Lower leg skin (tissue), 3 donors: Measurements from ENCODE around the gene SENP2.
A peak's percentile ranks its signal among the peaks of the same experiment; 100 is the strongest.

Source experiments
- CTCF ChIP-seq, 3 donors: fragments of 450-650 bp; IDR thresholded peaks; one replicate each; pipeline ENCODE4 v1.5.1; 2016; ENCODE audit warnings: antibody characterized with exemption in 3 of 3, mild to moderate bottlenecking in 3 of 3, moderate library complexity in 2 of 3
- POLR2A ChIP-seq, 2 donors: fragments of 450-650 bp; IDR thresholded peaks; one replicate each; pipeline ENCODE4 v1.6.1; 2016 to 2017; ENCODE audit warnings: antibody characterized with exemption in 2 of 2, mild to moderate bottlenecking in 1 of 2, moderate library complexity in 1 of 2

GRCh38 chr3:185585859-185586685, at the start of gene SENP2:
- TF ChIP-seq CTCF (IDR thresholded peaks at IDR 0.05) = no peak
- peak in 1 of 2 donors; percentile 76 for TF ChIP-seq POLR2A (IDR thresholded peaks at IDR 0.05)
